Osteocyte (in vitro differentiated cells): ENCODE measurements around the gene CALCR. TPM values are rescaled to one million over a fixed set of nuclear protein-coding genes. Genes with fewer than 3 reads are reported as not detected.

ENCODE experiments used
- DNase-seq: peaks from one replicate; pipeline ENCODE4 v3.0.0; 2021; ENCODE audit warnings: mixed read lengths; ENCODE audit not compliant: unreplicated experiment; ENCODE audit errors: extremely low spot score
- H3K27ac Mint-ChIP-seq: one replicate; pipeline ENCODE4 v1.8.0; 2021; ENCODE audit warnings: mild to moderate bottlenecking, mixed read lengths; ENCODE audit not compliant: unreplicated experiment
- H3K27me3 Mint-ChIP-seq: one replicate; pipeline ENCODE4 v1.8.0; 2021; ENCODE audit warnings: mixed read lengths; ENCODE audit not compliant: unreplicated experiment
- H3K36me3 Mint-ChIP-seq: one replicate; pipeline ENCODE4 v1.8.0; 2021; ENCODE audit warnings: mixed read lengths; ENCODE audit not compliant: unreplicated experiment
- H3K4me1 Mint-ChIP-seq: one replicate; pipeline ENCODE4 v1.8.0; 2021; ENCODE audit warnings: mixed read lengths; ENCODE audit not compliant: unreplicated experiment
- H3K4me3 Mint-ChIP-seq: one replicate; pipeline ENCODE4 v1.8.0; 2021; ENCODE audit warnings: mild to moderate bottlenecking, moderate library complexity, mixed read lengths; ENCODE audit not compliant: unreplicated experiment
- H3K9me3 Mint-ChIP-seq: one replicate; pipeline ENCODE4 v1.8.0; 2021; ENCODE audit warnings: mixed read lengths; ENCODE audit not compliant: unreplicated experiment
- CTCF ChIP-seq: fragments of 200-600 bp; sonication (generic); IDR thresholded peaks from 2 replicates; pipeline ENCODE4 v1.5.0; 2021; ENCODE audit warnings: antibody characterized with exemption, mild to moderate bottlenecking, moderate library complexity
- total RNA-seq: library from RNA; stranded (reverse); gene quantifications from 2 replicates; pipeline ENCODE4 v1.2.1, GENCODE V29; 2021

The CALCR gene
- total RNA-seq, 1 donor from 2014 or later: not detected

- no peak overlapping the region for H3K4me3 Mint-ChIP-seq
- H3K9me3 Mint-ChIP-seq: no peaks in the 10 kb centered on the region
- no peak for DNase-seq
- peaks cover 36% of the 10 kb centered on the region for H3K27me3 Mint-ChIP-seq
- no peak overlapping the region for H3K27ac Mint-ChIP-seq
- H3K4me1 Mint-ChIP-seq: no peaks in the 10 kb centered on the region
- H3K36me3 Mint-ChIP-seq: no peaks in the 10 kb centered on the region
- no peak for TF ChIP-seq CTCF
Observed at GRCh38 chr7:93429563-93429962, 145.0 kb downstream of the CALCR start.

GRCh38 chr7:93427107-93427506 is 147.4 kb downstream of the CALCR start:
- Mint-ChIP-seq H3K9me3 (no peaks in the 10 kb centered on the region), H3K4me1 (no peaks in the 10 kb centered on the region), H3K27me3 (peaks cover 46% of the 10 kb centered on the region), H3K4me3 (no peak overlapping the region), H3K27ac (no peak overlapping the region), H3K36me3 (no peaks in the 10 kb centered on the region)
- TF ChIP-seq CTCF: no peak
- no peak for DNase-seq

GRCh38 chr7:93426155-93426696 is 148.3 kb downstream of the CALCR start:
- H3K4me3 Mint-ChIP-seq: no peak overlapping the region
- H3K4me1 Mint-ChIP-seq: no peaks in the 10 kb centered on the region
- H3K36me3 Mint-ChIP-seq: no peaks in the 10 kb centered on the region
- H3K27ac Mint-ChIP-seq: no peak overlapping the region
- no peaks in the 10 kb centered on the region for H3K9me3 Mint-ChIP-seq
- TF ChIP-seq CTCF: no peak
- peaks cover 52% of the 10 kb centered on the region for H3K27me3 Mint-ChIP-seq
- no peak for DNase-seq

- Mint-ChIP-seq H3K36me3 (no peaks in the 10 kb centered on the region), H3K9me3 (no peaks in the 10 kb centered on the region), H3K27me3 (peaks cover 41% of the 10 kb centered on the region), H3K4me1 (no peaks in the 10 kb centered on the region), H3K27ac (no peak overlapping the region), H3K4me3 (no peak overlapping the region)
- DNase-seq: no peak
- no peak for TF ChIP-seq CTCF
Observed at GRCh38 chr7:93414574-93414973, 159.9 kb downstream of the CALCR start.

- Mint-ChIP-seq H3K4me1 (no peaks in the 10 kb centered on the region), H3K4me3 (no peak overlapping the region), H3K27me3 (peaks cover 17% of the 10 kb centered on the region), H3K9me3 (peaks cover 11% of the 10 kb centered on the region), H3K36me3 (no peaks in the 10 kb centered on the region), H3K27ac (no peak overlapping the region)
- DNase-seq: no peak
- TF ChIP-seq CTCF: no peak
Observed at GRCh38 chr7:93409324-93409723, 165.2 kb downstream of the CALCR start.
